Stimulated activated naive CD8-positive, alpha-beta T cell treated with anti-CD3 and anti-CD28 coated beads, Interleukin-15, Interleukin-2, amounts not matched to agents 100 U/mL and 50 U/mL, for 24 hours (primary cell): ENCODE results near the gene TPPP.

Experiments
- ATAC-seq: fragments of 150-1000 bp; cut with Tn5 transposase; one replicate; pipeline ENCODE4 v1.10.0; 2021
- DNase-seq: peaks from one replicate; pipeline ENCODE4 v3.0.0; 2021

The TPPP gene

GRCh38 chr5:677131-678101 lies 15.7 kb downstream of the TPPP start:
- DNase-seq, result no peak
- ATAC-seq, result no peak

GRCh38 chr5:676699-677076 lies 16.5 kb downstream of the TPPP start:
- ATAC-seq (no peak), DNase-seq (no peak)

- no peak for ATAC-seq
- peak; percentile 1 for DNase-seq
Observed at GRCh38 chr5:675871-676698, 17.1 kb downstream of the TPPP start.

- no peak for DNase-seq
- no peak for ATAC-seq
Observed at GRCh38 chr5:675111-675870, 17.9 kb downstream of the TPPP start.

- DNase-seq (no peak), ATAC-seq (no peak)
Observed at GRCh38 chr5:674630-675011, 18.5 kb downstream of the TPPP start.

GRCh38 chr5:673831-674629 lies 19.1 kb downstream of the TPPP start:
- ATAC-seq (no peak), DNase-seq (no peak)

GRCh38 chr5:673161-673830 lies 19.9 kb downstream of the TPPP start:
- DNase-seq, result no peak
- no peak for ATAC-seq

GRCh38 chr5:672329-673160 lies 20.6 kb downstream of the TPPP start:
- DNase-seq, result peak; percentile 59
- ATAC-seq, result peak; percentile 11

GRCh38 chr5:671459-672328 lies 21.5 kb downstream of the TPPP start:
- peak; percentile 70 for ATAC-seq
- peak; percentile 72 for DNase-seq

- DNase-seq (no peak), ATAC-seq (no peak)
Observed at GRCh38 chr5:670396-671270, 22.5 kb downstream of the TPPP start.

- DNase-seq (no peak), ATAC-seq (no peak)
Observed at GRCh38 chr5:669842-670395, 23.2 kb downstream of the TPPP start.

GRCh38 chr5:669111-669841 lies 23.9 kb downstream of the TPPP start:
- peak; percentile 49 for DNase-seq
- ATAC-seq, result no peak

GRCh38 chr5:668283-668995 lies 24.7 kb downstream of the TPPP start:
- DNase-seq (no peak), ATAC-seq (no peak)

GRCh38 chr5:666816-667498 lies 26.2 kb downstream of the TPPP start:
- DNase-seq, result no peak
- no peak for ATAC-seq

- DNase-seq (no peak), ATAC-seq (no peak)
Observed at GRCh38 chr5:665956-666711, 27.0 kb downstream of the TPPP start.
